HepG2 (cell line): ENCODE measurements around the gene LCK. TPM values are rescaled to one million over a fixed set of nuclear protein-coding genes. Genes with fewer than 3 reads are reported as not detected.

Experiments
- ADNP ChIP-seq: sonication (generic); formaldehyde crosslinking; IDR thresholded peaks from 2 replicates; pipeline ENCODE4 v1.4.0; 2020; ENCODE audit warnings: missing genetic modification reagents
- CHCHD3 ChIP-seq: sonication (generic); formaldehyde crosslinking; IDR thresholded peaks from 2 replicates; pipeline ENCODE4 v1.8.0; 2022; ENCODE audit warnings: mild to moderate bottlenecking, missing genetic modification reagents, moderate library complexity
- GATAD1 ChIP-seq: IDR thresholded peaks from 2 replicates; pipeline ENCODE4 v1.6.1; 2016; ENCODE audit warnings: missing genetic modification reagents, missing compliant biosample characterization
- GLI4 ChIP-seq: sonication (generic); formaldehyde crosslinking; IDR thresholded peaks from 2 replicates; pipeline ENCODE4 v1.5.1; 2020; ENCODE audit warnings: missing genetic modification reagents, mild to moderate bottlenecking, moderate library complexity, borderline replicate concordance
- KDM5B ChIP-seq: sonication (generic); formaldehyde crosslinking; IDR thresholded peaks from 2 replicates; pipeline ENCODE4 v1.4.0; 2020; ENCODE audit warnings: missing genetic modification reagents, mild to moderate bottlenecking, borderline replicate concordance
- MED1 ChIP-seq: sonication (generic); formaldehyde crosslinking; IDR thresholded peaks from 2 replicates; pipeline ENCODE4 v1.4.0; 2020; ENCODE audit warnings: missing genetic modification reagents
- MYNN ChIP-seq: sonication (generic); formaldehyde crosslinking; IDR thresholded peaks from 2 replicates; pipeline ENCODE4 v1.4.0; 2020; ENCODE audit warnings: mild to moderate bottlenecking, low read depth, missing genetic modification reagents
- RFX5 ChIP-seq: IDR thresholded peaks from 2 replicates; pipeline ENCODE4 v1.6.1; 2011; ENCODE audit warnings: low read depth, low read length, improper control_type of control experiment
- SNAPC4 ChIP-seq: sonication (generic); formaldehyde crosslinking; IDR thresholded peaks from 2 replicates; pipeline ENCODE4 v1.4.0; 2020; ENCODE audit warnings: mild to moderate bottlenecking, missing genetic modification reagents
- SP5 ChIP-seq: IDR thresholded peaks from 2 replicates; pipeline ENCODE4 v1.6.1; 2016; ENCODE audit warnings: low read depth, borderline replicate concordance
- YEATS2 ChIP-seq: sonication (generic); formaldehyde crosslinking; IDR thresholded peaks from 2 replicates; pipeline ENCODE4 v1.4.0; 2020; ENCODE audit warnings: missing genetic modification reagents, borderline replicate concordance
- ZMYM2 ChIP-seq: sonication (generic); formaldehyde crosslinking; IDR thresholded peaks from 2 replicates; pipeline ENCODE4 v1.8.0; 2022; ENCODE audit warnings: mild to moderate bottlenecking, missing genetic modification reagents
- ZNF124 ChIP-seq: sonication (generic); formaldehyde crosslinking; IDR thresholded peaks from 2 replicates; pipeline ENCODE4 v1.4.0; 2020; ENCODE audit warnings: missing genetic modification reagents
- polyA plus RNA-seq, 8 experiments: library from polyadenylated mRNA; depleted of rRNA in 3 of 8; stranded (reverse) in 7 of 8; unstranded in 1 of 8; fragments of >200 nt; fragmentation: Illumina TruSeq in 4 of 8; extraction: Trizol in 4 of 8; gene quantifications; 2 replicates each; pipeline versions ENCODE4 v1.2.1 to v1.2.3, GENCODE V29; 2011 to 2016; ENCODE audit warnings: low read depth in 4 of 8, missing spikeins in 1 of 8, mixed read lengths in 1 of 8; ENCODE audit not compliant: insufficient read depth in 1 of 8
- total RNA-seq, 5 experiments: library from RNA; depleted of rRNA; stranded (reverse); fragments of >200 nt; fragmentation: Illumina TruSeq; extraction: Trizol; gene quantifications; 2 replicates each; pipeline ENCODE4 v1.2.3, GENCODE V29; 2016; ENCODE audit warnings: low read depth in 1 of 5
- TF ChIP-seq, protein P1 (sequence below): sonication (generic); formaldehyde crosslinking; IDR thresholded peaks from 2 replicates; pipeline ENCODE4 v1.4.0; 2020; ENCODE audit warnings: mild to moderate bottlenecking, low read depth, missing genetic modification reagents
- TF ChIP-seq, protein P2 (sequence below): sonication (generic); formaldehyde crosslinking; IDR thresholded peaks from 2 replicates; pipeline ENCODE4 v1.4.0; 2020; ENCODE audit warnings: missing genetic modification reagents
- TF ChIP-seq, protein P3 (sequence below): sonication (generic); formaldehyde crosslinking; IDR thresholded peaks from 2 replicates; pipeline ENCODE4 v1.4.0; 2020; ENCODE audit warnings: missing genetic modification reagents, borderline replicate concordance

LCK gene
- total and polyA plus RNA-seq, 2 of the 13 experiments (the other 11 are each of a cell fraction or from before 2014, with no cell fraction given): 0.93 to 1.8 TPM

DNA sequence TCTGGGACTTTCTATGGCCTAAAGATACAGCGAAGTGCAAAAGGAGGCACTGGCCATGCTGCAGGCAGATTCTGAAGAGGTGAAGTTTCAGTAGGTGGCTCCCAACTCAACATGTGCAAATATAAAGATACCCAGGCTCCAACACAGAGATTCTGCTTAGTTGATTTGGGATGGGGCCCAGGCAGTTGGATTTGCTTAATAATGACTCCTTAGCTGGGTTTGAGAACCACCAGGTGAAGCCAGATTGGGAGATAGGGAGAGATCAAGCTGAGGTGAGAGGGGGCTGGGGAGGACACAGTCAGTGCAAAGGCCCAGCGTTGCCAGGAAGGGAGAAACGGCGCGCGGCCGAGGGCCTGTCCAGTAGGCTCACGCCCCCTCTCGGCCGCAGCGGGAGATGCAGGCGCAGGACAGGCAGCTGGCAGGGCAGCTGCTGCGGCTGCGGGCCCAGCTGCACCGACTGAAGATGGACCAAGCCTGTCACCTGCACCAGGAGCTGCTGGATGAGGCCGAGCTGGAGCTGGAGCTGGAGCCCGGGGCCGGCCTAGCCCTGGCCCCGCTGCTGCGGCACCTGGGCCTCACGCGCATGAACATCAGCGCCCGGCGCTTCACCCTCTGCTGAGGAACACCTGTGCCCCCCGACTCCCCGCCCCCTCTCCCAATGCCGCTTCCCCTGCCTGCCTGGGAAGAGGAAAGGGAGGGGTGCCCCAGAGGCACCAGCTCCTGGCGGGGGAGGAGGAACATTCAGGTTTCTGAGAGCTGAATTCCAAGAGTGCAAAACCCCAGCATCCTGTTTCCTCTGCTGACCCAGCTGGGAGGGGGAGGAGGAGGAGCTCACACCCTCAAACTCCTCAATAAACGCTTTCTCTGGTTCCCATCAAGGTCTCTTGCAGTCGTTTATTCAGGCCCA, 2.8 kb upstream of the LCK start (continued):
- TF ChIP-seq, protein P1, sequence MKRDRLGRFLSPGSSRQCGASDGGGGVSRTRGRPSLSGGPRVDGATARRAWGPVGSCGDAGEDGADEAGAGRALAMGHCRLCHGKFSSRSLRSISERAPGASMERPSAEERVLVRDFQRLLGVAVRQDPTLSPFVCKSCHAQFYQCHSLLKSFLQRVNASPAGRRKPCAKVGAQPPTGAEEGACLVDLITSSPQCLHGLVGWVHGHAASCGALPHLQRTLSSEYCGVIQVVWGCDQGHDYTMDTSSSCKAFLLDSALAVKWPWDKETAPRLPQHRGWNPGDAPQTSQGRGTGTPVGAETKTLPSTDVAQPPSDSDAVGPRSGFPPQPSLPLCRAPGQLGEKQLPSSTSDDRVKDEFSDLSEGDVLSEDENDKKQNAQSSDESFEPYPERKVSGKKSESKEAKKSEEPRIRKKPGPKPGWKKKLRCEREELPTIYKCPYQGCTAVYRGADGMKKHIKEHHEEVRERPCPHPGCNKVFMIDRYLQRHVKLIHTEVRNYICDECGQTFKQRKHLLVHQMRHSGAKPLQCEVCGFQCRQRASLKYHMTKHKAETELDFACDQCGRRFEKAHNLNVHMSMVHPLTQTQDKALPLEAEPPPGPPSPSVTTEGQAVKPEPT: peak; percentile 77; the same call in 1 of the 2 replicates
- TF ChIP-seq CHCHD3 (CRISPR knock-in tag): 0 out of 2 replicates have a peak, but pooled peaks have one; percentile 35
- peak; percentile 76; the same call in 1 of the 2 replicates for TF ChIP-seq SNAPC4
- peak; percentile 45; the same call in 1 of the 2 replicates for TF ChIP-seq MED1
- TF ChIP-seq ZMYM2: peak; percentile 85
- TF ChIP-seq ADNP (CRISPR knock-in tag): peak; percentile 95
- TF ChIP-seq, protein P2, sequence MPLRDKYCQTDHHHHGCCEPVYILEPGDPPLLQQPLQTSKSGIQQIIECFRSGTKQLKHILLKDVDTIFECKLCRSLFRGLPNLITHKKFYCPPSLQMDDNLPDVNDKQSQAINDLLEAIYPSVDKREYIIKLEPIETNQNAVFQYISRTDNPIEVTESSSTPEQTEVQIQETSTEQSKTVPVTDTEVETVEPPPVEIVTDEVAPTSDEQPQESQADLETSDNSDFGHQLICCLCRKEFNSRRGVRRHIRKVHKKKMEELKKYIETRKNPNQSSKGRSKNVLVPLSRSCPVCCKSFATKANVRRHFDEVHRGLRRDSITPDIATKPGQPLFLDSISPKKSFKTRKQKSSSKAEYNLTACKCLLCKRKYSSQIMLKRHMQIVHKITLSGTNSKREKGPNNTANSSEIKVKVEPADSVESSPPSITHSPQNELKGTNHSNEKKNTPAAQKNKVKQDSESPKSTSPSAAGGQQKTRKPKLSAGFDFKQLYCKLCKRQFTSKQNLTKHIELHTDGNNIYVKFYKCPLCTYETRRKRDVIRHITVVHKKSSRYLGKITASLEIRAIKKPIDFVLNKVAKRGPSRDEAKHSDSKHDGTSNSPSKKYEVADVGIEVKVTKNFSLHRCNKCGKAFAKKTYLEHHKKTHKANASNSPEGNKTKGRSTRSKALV: peak; percentile 45; the same call in 1 of the 2 replicates
- peak; percentile 74; the same call in 1 of the 2 replicates for TF ChIP-seq KDM5B (CRISPR knock-in tag)
- TF ChIP-seq, protein P3, sequence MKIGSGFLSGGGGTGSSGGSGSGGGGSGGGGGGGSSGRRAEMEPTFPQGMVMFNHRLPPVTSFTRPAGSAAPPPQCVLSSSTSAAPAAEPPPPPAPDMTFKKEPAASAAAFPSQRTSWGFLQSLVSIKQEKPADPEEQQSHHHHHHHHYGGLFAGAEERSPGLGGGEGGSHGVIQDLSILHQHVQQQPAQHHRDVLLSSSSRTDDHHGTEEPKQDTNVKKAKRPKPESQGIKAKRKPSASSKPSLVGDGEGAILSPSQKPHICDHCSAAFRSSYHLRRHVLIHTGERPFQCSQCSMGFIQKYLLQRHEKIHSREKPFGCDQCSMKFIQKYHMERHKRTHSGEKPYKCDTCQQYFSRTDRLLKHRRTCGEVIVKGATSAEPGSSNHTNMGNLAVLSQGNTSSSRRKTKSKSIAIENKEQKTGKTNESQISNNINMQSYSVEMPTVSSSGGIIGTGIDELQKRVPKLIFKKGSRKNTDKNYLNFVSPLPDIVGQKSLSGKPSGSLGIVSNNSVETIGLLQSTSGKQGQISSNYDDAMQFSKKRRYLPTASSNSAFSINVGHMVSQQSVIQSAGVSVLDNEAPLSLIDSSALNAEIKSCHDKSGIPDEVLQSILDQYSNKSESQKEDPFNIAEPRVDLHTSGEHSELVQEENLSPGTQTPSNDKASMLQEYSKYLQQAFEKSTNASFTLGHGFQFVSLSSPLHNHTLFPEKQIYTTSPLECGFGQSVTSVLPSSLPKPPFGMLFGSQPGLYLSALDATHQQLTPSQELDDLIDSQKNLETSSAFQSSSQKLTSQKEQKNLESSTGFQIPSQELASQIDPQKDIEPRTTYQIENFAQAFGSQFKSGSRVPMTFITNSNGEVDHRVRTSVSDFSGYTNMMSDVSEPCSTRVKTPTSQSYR (CRISPR knock-in tag): peak; percentile 56; the same call in 1 of the 2 replicates
- peak; percentile 27; the same call in 1 of the 2 replicates for TF ChIP-seq GATAD1 (CRISPR knock-in tag)
- TF ChIP-seq GLI4 (CRISPR knock-in tag): no peak
- peak; percentile 32; the same call in 1 of the 2 replicates for TF ChIP-seq YEATS2 (CRISPR knock-in tag)
- no peak for TF ChIP-seq MYNN (CRISPR knock-in tag)
- no peak for TF ChIP-seq SP5 (CRISPR knock-in tag)
- TF ChIP-seq RFX5: peak; percentile 47; the same call in 1 of the 2 replicates
- 0 out of 2 replicates have a peak, but pooled peaks have one; percentile 52 for TF ChIP-seq ZNF124 (CRISPR knock-in tag)
